Embryonic facial prominence (tissue), 1 donor: ENCODE measurements around the gene SLC6A3.

Experiments
- DNase-seq: peaks from one replicate; pipeline ENCODE4 v3.0.0-alpha.2; 2016; ENCODE audit errors: extremely low spot score

SLC6A3 gene

DNA sequence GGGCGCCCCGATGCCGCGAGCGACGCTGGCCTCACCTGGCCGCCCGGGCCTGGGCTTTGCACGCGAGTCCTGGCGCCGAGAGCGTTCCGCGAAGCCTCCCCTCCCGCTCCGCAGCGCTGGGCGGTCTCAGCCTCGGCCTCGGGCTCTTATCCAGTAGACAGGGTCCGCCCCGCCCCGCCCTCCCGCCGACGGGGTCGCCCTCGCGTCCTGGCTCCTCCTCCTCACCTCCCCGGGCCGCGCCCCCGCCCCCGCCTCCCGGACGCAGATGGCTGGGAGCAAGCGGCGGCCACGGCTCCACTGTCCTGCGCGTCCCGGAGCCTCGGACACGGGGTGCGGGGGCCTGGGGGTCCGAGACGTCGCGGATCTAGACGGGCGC is at the start of gene SLC6A3:
Gene SLC6A3 (minus strand): TSS at position 128 of the 376 bp plus-strand sequence. CDS start 2,243 bp downstream, outside the sequence.
- no peak for DNase-seq

DNA sequence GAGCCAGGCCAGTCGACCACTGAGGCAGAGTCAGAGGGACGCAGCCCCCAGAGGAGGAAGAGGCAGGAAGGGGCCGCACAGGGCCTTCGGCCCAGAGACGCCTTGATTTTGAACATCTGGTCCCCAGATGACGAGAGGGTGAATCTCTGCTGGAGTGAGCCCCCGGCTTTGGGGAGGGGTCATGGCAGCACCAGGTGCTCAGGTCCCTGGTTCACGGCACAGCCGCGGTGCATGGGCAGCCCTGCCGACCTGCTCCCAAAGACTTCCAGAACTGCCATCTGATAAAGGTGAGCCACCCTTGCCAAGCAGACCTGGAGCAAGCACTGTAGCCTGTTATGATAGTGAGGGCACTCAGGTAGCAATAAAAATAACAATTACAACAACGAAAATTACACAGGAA is 48.7 kb upstream of the SLC6A3 start:
- no peak for DNase-seq

DNA sequence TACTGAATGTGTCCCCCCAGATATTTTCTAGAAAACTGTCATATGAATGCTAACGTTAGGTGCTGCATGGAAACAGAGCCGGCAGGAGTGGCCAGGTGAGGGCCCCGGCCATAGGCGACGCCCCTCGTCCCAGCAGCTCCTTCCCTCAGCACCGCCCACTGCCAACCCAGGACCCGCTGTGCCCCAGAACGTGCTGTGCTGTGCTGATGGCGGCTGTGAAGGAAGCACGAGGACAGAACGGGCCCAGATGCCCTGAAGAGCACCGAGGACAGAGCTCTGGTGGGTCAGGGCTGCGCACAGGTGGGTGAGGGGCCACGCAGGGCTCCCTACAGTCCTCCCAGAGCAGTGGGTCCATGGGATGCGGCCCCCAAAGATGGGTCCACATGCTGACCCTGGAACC is 48.2 kb upstream of the SLC6A3 start:
- no peak for DNase-seq

DNA sequence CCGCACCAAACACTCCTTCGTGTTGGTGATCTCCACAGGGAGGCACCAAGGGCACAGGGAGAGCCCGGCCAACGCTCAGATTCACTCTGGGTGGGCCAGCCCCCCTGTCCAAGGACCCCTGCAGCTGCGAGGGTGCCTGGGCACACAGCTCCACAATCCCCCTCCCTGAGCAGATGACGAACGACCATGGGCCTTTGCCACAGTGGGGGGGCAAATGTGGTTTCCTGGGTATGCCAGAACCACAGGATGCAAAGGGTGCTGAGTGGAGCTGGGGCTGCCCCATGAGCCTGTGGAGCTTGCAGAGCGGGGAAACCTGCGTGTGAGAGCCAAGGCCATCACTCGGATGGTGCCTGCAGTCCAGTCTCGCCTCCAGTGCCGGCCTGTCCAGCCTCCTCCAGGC is 47.5 kb upstream of the SLC6A3 start:
- DNase-seq: no peak

DNA sequence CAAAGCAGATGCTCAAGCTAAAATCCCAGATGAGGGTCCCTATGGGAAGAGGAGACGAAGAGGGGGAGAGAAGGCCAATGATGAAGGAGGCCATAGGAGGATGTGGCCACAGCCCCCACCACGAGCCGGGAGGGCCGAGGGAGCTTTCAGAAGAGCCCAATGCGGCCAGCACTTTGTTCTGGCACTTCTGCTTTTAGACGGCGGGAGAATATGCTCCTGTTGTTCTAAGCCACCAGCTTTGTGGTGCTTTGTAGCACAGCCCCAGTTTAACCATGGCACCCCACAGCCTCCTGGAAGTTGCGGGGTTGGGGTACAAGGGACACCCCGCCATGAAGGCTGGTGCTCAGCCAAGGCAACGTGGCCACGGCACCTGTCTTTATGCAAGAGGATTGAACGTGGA is 45.1 kb upstream of the SLC6A3 start:
- DNase-seq: no peak

DNA sequence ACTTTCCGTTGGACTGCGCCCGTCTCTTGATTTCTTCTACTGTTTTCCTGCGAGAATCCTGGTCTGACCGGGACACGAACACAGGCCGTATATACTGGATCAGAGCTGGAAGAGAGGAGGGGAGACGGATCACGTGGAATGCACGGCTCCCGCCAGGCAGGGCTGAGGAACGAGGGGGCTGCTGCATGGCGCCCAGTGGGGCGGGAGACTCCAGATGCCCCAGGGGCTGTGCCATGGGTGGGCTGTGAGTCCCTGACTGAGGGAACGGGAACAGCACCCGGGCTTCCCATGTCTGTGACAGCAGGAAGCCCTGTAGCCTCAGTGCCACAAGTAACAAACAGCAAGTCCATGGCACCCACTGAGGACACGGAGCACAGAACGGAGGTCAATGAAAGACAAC is 44.5 kb upstream of the SLC6A3 start:
- DNase-seq: no peak

DNA sequence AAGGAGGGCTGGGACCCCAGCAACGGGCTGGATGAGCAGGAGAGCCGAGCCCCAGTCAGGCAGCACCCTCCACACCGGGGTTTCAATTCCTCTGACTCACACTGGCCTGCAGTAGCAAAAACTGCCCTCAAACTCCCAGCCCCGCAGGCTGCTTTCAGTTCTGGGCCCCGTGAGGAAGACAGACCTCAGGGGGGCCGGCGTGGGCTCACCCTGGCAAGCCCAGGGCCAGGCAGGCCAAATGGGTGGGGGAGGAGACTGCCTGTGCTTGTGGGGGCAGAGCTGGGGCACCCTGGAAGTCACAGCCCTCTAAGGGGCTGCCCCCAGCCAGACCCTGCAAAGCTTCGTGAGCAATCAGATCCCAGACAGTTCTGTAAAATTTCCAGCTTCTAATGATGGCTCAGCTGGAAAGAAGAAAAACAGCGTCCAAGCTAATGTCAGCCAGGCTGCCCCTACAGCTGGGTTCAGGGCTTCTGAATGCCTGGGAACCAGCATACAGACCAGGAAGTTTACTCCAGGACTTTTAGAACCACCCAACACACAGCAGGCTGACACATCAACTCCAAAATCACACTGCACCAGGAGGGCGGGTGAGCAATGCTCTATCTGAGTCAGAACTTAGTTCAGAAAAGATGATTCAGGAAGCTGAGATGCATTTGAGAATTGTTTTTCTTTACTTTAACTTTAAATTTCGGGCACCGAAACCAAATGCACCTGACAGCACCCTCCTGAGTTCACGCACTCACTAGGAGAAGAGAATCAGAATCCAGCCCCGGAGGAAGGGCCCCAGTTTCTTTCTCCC is 43.8 kb upstream of the SLC6A3 start:
- no peak for DNase-seq

DNA sequence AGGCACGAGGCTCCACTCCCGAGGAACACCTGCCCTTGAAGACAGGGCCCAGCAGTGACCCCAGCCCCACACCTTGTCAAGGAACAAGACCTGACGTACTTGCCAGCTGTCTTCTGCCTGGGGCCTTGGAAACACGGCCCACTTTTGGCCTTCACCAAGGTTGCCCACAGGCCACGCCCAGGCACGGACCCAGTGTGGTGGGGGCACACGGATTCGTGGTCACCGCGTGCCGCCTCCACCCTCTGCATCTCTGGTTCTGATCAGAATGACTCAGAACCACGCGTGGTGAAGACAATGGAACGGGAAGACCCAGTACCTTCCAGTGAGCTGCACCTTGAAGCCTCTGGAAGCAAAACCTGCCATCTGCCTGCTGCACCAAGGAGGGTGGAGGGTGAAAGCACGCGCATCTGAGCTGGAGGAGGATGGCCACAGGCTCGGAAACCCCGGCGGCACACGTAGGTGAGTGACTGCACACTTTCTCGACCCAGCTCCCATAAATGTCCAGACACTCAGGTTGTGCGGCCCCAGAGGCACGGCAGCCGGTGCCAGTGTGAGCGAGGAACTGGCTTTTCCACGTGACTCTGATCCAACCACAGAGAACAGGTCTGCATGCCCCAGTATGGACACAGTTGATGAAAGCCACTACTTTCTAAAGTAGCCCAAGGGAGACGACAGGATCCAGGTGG is 42.0 kb upstream of the SLC6A3 start:
- no peak for DNase-seq

DNA sequence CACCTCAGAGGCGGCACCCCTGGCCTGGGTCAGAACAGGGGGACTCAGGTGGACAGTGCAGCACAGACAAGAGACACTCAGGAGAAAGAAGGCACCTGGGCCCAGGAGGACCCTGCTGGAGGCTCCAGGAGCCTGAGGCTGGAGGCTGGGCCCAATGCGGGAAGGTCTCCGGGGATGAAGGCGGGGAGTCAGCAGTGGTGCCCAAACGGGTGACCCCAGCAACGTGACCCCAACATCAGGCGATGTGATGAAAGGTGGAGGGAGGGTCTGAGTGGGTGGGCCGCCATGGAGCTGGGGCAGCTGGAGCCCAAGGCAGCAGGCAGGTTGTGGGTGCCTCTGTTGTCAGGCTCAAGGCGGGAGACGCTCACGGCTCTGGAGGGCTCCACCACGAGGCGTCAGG is 41.0 kb upstream of the SLC6A3 start:
- no peak for DNase-seq

DNA sequence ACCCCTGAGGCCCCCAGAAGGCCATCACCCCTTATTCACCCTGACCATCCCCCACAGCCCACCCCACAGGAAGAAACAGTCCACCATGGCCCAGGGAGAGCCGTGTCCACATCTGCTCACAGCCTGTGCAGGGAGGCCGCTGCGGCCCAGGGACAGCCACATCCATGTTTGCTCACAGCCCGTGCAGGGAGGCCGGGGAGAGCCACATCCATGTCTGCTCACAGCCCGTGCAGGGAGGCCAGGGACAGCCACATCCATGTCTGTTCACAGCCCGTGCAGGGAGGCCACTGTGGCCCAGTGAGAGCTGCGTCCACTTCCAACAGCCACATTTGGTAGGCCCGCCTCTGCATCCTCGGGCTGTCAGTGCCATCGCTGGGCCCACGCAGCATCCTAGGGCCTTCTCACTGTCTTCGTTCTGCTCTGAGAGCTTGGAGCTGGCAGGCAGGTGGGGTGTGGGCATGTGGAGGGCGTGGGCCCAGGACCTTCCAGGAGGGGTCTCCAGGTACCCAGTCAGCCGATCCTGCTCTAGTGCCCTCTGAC is 40.4 kb upstream of the SLC6A3 start:
- no peak for DNase-seq

DNA sequence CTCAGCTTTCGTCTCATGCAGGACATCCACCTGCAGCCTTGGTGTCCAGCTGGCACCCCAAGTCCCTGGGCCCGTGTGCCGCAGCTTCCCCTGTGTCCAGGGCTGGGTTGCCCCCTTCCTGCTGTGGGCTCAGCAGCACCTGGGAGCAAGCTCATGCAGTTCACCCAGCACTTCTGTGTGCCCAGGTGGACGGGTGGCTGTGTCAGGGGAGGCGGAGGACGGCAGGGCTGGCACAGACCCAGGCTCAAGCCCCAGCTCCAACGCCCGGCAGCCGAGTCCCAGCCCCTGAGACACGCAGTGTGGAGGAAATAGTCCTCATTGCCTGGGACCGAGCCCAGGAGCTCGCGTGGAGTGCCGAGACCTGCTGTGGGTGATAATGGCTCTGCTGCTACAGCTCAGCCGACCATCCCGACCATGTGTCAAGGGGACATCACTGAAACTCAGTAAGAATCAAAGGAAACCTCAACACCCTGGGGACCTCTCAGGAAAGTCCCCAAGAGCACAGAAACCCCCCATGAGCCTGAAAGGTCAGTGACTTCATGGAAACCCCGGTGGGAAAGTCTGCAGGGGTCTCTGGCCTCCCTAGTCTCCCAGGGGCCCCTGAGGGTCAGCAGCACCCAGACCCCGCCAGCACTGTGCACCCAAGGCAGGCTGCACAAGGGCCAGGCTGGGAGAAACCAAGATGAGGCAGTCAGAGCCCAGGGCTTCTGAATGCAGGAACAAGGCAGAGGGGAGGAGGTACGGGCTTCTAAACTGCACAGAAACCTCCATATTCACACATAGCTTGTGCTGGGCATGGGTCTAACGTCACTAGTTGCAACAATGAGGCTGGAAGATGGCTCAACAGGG is 39.7 kb upstream of the SLC6A3 start:
- no peak for DNase-seq

DNA sequence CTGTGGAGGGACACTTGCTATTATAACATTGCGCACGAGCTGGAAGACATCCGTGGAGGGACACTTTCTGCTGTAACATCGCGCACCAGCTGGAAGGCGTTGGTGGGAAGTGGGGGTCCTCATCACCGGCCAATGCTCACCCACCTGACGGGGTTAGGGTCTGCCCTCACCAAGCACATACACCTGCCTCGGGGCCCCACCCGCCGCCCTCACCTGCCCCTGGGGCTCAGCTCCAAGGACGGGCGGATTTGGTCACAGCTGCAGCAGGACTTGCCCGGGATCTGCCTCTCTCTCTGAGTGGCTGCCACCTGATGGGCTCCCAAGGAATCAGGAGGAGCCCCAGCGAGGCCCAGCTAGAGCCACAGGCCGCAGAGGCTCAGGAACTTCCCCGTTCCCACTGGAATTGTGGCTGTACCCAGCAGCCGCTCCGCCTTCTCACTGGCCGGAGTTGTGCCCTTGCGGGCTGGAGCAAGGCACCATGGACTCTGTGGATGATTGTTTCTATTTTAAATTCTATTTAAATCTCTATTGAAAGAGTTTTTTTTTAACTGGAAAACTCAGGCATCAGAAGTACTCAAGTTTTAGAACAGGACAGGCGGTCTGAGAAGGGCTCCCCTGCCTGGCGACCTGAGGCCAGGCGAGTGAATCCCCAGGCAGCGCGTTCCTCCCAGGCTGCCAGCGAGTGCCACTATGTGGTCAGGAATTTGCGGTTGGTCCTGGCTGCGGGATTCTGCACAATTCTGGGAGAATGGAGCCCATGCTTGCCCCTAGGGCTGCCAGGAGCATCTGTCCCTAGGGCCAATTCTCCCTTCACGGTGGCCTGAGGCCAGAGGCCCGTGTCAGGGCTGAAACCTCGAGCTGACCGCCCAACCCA is 38.9 kb upstream of the SLC6A3 start:
- DNase-seq: no peak

DNA sequence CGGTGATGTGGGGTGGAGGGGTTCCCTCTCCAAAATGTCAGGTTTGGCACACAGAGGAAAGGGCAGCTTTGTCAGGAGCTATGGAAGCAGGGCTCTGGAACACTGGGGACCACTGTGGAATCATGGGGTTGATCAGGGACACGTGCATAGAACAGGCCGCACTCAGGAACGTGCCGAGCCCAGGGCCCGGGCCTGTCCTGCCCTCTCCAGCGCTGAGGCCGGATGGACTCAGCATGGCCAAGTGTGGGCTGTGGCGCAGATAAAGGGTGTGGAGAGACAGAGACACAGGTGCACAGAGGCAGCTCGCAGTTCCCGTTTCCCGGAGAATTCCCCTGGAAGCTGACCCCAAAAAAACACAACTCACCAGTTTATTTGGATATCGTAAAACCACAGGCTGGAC is 37.8 kb upstream of the SLC6A3 start:
- no peak for DNase-seq

DNA sequence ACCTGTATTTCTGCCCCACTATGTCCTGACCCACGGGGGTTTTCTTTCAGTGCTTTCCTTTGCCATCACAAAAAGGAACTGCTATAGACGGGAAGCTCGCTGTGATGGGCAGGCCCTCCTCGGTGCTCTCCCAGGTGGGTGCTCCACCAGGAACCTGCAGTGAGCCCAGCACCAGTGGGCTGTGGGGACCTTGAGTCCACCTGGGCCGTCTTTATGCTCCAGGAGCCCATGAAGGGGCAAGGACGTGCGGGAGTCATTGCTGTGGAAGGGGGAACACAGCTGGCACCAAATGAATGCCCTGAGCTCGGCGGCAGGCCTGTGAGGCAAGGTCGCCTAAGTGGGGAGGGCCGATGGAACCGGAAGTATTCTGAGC is 36.7 kb upstream of the SLC6A3 start:
- DNase-seq: no peak

DNA sequence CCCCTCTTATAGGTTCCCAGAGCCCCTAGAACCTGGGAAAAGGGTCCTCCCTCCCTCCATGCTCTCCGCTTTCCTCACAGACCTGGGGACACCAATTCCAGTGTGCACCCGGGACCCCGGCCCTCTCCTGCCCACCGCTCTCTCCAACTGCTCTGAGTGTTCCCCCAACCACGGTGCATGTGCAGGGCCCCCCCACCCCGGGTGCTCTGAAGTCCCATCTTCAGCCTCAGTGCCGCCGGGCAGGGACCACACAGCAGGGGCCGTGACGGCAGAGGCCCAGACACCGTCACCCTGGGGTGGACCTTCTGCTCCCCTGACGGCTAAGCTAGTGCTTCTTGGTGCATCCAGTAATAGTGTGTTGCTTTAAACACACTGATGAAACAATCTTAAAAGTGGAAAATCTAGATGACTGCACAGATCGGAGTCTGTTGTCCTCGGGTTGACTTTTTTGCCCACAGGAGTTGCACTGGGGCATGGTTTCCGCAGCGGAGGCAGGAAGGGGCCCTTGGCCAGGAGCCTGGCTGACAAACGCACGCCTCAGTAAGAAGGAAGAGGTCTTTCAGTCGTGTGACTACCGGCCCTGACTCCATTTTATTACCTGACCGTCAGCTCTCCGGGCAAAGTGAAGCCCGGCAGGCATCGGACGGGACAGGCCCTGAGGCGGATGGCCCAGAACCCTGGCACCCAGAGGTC is 36.2 kb upstream of the SLC6A3 start:
- DNase-seq: no peak

DNA sequence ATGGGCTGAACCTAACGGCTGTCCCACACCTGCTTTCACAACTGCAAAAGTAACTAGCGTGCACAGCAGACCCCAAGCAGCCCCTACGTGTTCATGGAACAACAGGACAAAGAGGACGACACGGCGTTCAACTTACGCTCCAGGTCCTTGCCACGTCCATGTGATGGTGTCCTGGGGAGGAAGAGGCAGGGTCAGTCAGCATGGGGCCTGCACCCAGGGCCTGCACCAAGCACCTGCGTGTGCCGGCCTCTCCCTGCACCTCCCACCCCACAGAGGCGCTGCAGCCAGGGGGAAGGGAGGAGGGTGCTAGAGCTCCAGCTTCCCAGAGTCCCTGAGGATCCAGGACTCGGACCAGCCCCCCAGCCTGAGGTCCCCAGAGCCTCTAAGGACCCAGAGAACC is 35.6 kb upstream of the SLC6A3 start:
- no peak for DNase-seq

DNA sequence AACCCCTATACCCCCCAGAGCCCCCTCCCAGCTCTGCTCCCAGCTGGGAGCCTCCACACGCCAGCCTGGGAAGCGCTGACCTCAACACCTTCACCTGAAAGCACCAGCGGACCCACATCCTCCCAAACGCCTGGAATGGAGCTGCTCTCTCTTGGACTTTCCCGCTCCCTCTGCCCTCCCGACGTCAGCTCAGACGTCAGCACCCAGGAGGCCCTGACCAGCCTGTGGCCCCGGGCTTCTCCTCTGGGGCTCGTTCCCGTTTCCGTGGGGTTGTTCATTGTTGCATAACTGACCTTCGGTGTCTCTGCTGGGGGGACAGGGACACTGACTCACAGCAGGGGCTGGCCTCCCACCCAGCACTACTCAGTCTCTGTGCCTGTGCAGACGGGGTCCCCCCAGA is 35.0 kb upstream of the SLC6A3 start:
- DNase-seq: no peak

DNA sequence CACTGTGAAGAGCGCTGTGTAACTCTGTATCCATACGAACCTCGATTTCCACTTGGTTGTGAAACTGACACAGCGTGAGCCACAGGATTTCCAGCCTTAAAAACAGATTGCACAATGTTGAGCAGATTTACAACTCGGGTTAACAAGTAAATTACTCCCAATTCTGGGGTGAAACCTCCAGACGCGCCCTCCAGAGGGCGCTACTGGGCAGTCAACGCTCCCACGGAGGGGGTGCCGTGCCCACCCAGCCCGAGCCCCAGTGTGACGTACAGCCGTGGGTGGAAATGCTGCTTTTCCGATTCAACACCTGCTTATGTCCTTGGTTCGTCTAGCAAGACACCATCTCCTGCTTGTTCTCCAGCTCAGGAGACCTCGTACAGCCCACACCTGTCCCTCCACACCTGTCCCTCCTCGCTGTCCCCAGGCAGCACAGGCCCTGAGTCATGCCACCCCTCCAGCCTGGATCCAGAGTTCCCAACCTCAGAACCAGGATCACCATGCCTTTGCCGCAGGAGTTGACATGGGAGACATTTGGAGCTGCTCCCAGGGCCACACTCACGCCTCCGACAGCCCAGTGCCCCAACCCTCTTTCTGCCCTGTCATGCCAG is 34.4 kb upstream of the SLC6A3 start:
- DNase-seq: no peak

DNA sequence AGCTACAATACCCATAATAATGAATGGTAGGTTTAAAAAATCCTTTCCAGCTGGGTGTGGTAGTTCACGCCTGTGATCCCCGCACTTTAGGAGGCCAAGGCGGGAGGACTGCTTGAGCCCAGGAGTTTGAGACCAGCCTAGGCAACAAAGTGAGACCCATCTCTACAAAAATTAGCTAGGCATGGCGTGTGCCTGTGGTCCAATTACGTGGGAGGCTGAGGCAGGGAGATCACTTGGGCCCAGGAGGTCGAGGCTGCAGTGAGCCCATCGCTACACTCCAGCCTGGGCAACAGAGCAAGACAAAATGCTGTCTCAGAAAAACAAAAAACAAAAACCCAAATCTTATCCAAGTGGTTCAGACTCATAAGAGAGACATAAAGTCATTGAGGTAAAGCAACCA is 33.8 kb upstream of the SLC6A3 start:
- no peak for DNase-seq

DNA sequence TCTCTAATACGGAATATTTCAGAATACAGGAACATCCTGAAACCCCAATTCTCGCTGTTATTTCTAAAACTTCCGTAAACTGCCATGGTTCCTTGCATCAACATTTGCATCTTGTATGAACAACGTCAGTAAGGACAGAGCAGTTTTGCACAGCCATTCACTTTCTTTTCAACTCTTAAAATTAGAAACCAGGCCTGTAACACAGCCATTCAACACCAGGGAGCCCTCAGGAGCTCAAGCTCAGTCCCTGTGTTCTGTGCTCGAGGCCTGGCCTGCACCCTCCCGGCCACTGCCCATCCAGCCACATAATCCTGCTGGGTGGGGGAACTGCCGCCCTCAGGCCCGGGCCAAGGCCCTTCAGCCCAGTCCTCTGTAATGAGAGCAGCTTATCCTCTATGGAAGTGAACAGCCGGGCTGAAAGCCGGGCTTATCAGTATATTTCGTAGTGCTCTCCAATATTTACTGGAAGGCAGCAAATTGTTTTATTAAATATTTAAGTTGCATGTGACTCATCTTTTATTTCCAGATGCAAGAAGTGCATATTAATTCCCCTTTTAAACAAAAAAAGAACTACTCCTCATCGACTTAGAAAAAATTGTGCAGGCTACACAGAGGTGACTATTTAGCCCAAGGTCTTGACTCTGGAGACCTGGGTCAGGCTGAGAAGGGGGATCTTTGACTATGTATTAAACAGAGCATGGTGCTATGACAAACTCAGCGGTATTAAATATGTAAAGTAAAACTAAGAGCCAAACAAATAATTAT is 33.2 kb upstream of the SLC6A3 start:
- DNase-seq: no peak
